AG20443 (cell line): ENCODE measurements around the gene COL11A2.
A peak's percentile ranks its signal among the peaks of the same experiment; 100 is the strongest.

ENCODE experiments used
- DNase-seq: peaks from one replicate; pipeline ENCODE4 v3.0.0; 2012; ENCODE audit warnings: low spot score, mixed read lengths

The COL11A2 gene

DNA sequence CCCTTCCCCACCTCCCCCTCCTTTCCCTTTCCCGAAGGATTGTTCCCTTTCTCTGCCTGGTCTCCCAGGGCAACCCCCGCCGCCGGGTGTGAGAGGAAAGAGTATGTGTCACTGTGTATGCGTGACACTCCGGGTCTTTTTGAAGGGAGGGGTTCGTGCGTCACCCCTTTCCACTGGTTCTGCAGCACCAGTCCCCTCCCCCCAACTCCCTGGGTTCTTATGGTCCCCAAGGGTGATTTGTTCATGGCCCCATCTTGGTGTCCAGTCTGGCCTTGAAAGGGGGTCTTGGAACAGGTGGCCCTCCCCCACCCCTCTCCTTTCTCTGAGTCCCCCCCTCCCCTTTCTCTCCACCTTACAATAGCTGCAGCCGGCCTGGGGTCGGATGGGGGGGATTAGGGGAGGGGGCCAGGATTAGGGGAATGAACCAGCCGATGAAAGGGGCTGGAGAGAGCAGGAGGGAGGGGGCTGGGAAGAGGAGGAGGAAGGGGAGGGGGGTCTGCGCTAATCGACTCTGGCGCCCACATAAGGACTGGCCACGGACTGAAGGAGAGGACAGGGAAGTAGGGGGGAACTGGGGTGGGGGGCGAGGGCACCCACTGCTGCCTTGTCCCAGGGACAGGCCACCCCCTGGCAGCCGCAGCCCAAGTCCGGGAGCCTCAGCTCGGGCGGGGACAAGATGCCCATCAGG is 14.7 kb upstream of the COL11A2 start:
- DNase-seq: peak; percentile 71

DNA sequence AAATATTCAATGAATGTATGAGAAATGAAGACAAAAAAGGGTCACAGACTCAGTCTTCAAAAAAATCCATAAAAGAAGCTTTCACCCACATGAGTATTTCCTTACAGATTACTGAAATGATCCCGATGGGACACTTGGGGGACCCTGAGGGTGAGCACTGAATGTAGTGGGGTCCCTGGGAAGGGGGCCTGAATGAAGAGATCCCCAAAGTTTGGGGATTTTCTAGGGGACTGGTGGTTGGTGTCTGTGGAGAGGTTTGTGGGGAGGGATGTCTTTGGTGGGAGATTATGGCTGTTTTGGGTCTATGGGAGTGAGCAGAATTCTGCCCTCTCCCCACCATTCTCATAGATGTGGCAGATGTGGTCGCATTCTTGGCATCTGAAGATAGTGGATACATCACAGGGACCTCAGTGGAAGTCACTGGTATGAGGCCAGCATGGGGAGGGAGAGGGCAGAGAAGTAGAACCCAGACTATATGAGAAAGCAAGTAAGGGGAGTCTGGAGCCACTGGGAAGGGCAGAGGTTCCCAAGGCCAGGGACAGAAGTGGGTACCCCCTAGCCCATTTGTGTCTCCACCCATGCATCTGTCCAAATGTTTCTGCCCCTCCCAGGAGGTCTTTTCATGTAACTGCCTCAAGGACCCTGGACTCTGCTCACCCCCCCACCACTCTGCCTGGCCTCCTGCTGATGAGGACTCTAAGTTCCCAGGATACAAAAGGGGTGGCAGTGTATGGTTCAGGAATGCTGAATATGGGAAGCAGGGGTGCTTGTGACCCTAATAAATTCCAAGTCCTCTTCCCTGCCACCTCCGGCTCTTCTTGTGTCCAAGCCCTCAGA is 14.0 kb upstream of the COL11A2 start:
- no peak for DNase-seq

DNA sequence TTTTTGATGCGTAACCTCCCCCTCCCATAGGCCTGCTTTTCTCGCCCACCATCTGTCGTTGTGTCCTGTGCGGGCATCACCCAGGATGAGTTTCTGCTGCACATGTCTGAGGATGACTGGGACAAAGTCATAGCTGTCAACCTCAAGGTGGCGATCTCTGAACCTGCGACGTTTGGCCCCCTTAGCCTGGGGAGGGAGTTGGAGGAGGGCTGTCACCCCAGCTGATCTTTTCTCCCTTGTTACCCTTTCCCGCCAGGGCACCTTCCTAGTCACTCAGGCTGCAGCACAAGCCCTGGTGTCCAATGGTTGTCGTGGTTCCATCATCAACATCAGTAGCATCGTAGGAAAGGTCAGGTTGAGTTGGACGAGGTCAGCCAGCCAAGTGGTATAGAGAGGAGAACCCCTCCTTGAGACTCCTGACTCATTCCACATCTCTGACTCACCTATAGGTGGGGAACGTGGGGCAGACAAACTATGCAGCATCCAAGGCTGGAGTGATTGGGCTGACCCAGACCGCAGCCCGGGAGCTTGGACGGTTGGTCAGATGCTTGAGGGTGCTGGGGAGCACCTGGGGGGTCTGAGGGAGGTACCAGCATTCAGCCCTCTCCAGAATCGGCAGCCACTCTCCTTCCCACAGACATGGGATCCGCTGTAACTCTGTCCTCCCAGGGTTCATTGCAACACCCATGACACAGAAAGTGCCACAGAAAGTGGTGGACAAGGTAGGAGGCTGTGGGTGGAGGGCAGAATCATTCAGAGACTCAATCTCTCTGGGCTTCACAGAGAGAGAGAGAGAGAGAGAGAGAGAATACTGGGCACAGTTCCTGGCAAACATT is 13.1 kb upstream of the COL11A2 start:
- no peak for DNase-seq

DNA sequence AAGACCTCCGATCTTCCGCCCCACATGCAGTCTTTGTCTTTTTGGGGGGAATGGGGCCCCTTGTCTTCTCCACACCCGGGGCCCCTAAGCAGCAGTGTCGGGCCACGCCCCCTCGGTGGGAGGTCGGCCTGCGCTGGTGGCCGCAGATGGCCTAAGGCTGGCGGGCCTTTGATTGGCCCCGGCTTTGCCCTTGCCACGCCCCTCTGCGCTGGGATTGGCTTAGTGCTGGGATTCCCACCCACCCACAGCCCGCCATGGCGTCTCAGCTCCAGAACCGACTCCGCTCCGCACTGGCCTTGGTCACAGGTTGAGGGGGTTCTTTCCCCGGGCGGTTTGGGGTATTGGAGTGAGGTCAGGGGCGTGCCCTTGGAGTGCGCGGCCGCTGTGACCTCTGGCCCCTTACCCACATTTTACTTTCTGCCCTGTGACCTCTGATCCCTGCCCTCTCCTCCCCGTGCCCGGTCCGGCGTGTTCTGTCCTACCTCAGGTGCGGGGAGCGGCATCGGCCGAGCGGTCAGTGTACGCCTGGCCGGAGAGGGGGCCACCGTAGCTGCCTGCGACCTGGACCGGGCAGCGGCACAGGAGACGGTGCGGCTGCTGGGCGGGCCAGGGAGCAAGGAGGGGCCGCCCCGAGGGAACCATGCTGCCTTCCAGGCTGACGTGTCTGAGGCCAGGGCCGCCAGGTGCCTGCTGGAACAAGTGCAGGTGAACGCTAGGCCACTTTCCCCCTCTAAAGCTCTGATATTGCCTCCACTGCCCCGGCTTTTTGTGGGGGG is 12.3 kb upstream of the COL11A2 start, which contains the start of gene HSD17B8:
HSD17B8 (plus strand) TSS at position 241 of the 776 bp plus-strand sequence; CDS start at position 255, 14 bp downstream.
- DNase-seq: peak; percentile 95

DNA sequence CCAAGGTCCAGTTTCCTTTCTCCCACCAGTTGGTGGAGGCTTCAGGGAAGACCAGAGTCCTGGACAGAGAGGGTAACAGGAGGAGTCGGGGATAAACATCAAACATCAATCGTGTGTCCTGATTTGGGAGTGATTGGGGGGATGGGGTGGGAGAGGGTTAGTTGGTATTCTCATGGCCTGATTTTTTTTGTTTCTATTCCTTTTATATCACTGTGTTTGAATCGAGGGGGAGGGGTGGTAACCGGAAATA is 11.8 kb upstream of the COL11A2 start:
- no peak for DNase-seq

DNA sequence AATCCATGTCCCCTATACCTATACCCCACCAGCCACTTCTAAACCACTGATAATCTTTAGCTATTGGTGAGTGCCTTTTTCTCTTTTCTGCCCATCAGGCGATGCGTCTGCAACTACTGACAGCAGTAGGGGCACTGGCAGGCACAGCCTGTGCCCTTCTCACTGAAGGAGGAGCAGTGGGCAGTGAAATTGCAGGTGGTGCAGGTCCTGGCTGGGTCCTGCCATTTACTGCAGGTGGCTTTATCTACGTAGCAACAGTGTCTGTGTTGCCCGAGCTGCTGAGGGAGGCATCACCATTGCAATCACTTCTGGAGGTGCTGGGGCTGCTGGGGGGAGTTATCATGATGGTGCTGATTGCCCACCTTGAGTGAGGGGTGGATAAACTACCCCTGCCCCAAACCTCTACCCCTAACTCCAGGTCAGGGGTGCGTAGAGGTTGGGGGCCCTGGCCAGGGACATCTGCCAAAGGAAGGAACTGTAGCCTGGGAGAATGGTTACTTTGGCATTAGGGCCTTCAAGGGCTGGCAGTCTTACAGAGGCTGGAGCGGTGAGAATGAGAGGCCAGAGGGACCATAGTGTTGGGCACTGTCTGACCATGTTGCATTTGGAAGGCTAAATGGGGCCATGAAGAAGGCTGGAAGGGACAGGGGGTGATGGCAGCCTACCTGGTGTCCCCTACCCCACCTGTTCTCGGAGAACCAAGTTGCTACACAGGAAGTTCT is 11.3 kb upstream of the COL11A2 start:
- no peak for DNase-seq

DNA sequence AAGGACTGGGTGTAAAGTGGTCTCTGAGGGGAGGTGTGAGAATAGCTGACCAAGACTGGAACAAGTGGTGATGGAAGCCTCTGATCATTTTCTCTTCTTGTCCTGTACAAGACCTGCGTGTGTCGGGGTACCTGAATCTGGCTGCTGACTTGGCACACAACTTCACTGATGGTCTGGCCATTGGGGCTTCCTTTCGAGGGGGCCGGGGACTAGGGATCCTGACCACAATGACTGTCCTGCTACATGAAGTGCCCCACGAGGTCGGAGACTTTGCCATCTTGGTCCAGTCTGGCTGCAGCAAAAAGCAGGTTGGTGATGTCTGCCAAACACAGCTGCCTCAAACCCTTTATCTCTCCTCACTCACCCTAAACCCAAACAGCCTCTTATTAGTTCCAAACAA is 10.5 kb upstream of the COL11A2 start:
- no peak for DNase-seq

DNA sequence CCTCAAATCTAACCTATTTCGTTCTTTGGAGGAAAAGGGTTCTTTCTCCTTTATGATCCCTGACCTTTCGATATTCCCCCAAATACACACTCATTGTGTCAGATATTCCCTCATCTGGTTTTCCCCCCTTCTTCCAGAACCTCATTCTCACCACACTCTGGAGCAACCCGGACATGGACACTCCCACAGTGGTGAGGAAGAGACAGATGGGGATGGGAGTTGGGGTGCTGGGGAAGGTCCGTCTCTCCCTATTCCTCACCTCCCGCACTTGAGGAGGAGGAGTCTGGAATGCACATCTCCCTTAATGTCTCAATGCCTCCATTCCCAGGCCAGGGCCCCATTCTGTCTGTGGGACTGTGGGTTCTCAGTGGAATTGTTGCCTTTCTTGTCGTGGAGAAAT is 9.7 kb upstream of the COL11A2 start:
- DNase-seq: no peak

DNA sequence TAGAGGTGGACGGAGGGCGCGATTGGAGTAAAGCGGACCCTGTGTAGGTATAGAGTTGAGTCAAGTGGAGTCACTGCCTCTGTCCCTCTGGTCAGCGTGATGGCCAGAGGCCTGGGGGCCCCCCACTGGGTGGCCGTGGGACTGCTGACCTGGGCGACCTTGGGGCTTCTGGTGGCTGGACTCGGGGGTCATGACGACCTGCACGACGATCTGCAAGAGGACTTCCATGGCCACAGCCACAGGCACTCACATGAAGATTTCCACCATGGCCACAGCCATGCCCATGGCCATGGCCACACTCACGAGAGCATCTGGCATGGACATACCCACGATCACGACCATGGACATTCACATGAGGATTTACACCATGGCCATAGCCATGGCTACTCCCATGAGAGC is 8.9 kb upstream of the COL11A2 start:
- DNase-seq: no peak

DNA sequence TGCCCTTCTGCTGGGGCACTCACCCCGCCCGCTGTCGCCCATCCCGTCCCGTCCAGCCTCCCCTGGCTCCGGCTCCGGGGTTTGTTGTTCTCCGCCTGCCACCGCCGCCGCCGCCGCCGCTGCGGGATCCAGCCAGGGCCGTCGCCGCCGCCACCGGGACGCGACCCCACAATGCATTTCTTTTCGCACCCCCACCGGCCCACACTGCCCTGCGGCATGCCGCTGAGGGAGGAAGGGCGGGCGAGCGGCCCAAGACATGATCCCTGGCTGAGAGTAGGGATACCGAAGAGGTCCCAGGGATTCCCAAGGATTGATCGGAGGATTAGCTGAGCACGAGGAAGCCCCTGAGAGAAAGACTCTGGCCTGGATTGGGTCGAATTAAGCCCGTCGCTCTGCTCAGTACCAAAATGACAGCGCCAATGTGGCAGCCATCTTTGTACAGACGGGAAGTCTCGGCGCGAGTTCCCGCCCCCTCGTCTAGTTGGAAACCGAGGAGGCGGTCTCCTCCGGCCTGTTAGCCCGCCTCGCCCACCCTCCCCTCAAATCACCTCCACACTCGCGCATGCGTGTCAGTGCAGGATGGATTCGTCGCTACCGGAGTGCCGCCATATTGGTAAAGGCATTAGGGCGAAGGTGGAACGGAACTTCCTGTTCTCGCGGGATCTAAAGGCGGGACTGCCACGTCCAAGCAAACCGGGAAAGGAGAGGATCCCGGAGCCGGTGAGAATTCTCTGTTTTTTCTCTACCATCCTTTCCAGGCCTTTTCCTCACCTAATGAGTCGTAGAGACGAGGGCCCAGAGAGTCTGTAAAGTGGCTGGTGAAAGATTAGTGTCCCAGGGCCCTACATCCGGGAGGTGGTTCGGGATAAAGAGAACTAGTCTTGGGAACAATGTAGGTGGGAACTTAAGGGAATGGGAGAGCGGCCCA is 8.2 kb upstream of the COL11A2 start, which contains the start of the genes RXRB and SLC39A7:
RXRB (minus strand) TSS at position 447 of the 928 bp plus-strand sequence; CDS start at position 258, 189 bp downstream.
SLC39A7 (plus strand) TSS at position 649 of the 928 bp plus-strand sequence. CDS start 379 bp downstream, outside the sequence.
- DNase-seq: peak; percentile 98

DNA sequence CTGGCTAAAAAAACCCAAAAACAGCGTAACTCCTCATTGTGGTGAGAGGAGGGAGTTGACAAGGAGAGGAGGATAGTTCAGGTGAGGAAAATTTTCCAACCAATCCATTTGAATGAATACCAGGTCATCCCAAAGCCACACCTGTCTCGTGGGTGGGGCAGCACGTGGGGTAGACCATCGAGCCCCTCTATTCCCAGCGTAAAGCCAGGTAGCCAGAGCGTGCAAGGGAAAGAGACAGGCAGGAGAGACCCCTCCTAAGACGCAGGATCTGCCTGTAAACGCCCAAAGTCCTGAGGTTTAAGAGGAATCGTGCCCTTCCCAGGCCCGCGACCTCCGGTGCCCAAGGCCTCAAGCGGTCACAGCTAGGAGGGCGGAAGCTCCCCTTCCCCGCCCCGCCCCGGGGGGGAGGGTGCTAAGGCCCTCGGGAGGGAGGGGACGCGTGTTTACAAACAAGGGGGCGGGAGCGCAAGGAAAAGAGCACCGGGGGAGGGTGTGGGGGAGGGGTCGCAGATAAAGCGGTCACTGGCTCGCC is 7.5 kb upstream of the COL11A2 start:
- DNase-seq: peak; percentile 67

DNA sequence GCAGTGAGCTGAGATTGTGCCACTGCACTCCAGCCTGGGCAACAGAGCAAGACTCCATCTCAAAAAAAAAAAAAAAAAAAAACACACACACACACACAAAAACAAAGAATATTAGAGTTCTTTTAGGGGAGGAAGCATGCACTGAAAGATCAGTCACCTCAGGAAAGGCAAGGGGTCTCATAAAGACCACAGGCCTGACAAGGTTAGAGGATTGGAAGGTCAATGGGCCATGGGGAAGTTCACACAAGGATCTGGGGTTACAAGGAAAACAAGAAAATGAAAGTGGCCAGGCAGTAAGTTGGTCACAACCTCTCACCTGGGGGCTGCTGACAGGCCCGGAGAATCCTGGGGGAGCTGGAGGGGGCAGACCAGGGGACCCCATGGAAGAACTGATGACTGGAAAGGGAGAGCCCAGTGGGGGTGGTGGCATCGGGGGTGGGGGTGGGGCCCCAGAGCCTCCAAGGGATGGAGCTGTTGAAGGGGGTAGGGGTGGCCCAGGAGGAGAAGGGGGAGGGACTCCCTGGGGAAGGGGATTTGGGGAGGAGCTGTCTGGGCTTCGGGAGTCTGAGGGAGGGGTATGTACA is 6.7 kb upstream of the COL11A2 start:
- no peak for DNase-seq

DNA sequence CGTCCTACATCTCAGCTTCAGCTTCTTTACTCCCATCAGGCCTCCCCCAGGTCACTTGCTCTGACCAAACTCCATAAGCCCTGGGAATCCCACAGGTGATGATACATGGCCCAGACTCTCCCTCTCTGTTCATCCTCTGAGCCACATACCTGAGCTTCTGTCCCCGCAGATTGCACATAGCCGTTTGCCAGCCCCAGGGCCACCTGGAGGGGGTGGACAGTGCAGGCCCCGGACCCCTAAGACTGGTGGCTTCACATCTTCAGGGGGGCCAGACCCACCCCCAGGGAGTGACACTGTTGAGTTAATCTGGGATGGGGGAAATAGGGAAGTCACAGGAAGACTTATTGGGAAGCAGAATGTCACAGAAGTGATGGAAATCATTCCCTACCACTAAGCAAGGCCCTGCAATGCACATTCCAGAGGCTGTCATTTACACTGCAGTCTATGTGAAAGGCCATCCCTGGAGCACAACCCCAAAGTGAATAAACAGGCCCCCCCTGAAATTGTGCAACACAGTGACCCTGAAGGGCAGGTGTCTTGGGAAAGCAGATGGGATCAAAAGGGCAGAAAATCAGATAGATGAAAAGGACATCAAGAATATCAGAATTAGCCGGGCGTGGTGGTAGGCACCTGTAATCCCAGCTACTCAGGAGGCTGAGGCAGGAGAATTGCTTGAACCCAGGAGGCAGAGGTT is 6.0 kb upstream of the COL11A2 start:
- no peak for DNase-seq

DNA sequence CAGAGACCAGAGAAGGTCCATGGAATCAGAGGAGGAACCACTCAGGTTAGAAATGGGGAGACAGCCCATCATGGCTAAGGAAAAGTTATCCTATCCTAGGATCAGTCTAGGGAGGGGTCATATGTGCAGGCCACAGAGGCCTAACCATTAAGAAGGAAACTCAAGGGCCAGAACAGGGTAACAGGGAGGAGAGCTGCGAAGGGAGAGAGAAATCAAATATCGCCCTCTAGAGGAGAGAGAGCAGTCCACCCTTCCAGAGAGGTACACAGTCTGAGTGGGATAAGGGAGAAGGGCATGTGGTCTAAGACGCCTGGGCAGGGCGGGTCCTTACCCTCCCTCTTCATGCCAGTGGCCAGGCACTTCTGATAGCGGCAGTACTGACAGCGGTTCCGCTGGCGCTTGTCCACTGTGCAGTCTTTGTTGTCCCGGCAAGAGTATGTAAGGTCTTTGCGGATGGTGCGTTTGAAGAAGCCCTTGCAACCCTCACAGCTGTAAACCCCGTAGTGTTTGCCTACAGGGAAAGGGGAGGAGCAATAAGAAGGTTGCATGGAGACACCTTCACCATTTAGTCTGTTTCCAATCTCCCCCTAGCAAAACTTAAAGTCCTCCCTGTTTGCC is 5.3 kb upstream of the COL11A2 start:
- peak; percentile 80 for DNase-seq

DNA sequence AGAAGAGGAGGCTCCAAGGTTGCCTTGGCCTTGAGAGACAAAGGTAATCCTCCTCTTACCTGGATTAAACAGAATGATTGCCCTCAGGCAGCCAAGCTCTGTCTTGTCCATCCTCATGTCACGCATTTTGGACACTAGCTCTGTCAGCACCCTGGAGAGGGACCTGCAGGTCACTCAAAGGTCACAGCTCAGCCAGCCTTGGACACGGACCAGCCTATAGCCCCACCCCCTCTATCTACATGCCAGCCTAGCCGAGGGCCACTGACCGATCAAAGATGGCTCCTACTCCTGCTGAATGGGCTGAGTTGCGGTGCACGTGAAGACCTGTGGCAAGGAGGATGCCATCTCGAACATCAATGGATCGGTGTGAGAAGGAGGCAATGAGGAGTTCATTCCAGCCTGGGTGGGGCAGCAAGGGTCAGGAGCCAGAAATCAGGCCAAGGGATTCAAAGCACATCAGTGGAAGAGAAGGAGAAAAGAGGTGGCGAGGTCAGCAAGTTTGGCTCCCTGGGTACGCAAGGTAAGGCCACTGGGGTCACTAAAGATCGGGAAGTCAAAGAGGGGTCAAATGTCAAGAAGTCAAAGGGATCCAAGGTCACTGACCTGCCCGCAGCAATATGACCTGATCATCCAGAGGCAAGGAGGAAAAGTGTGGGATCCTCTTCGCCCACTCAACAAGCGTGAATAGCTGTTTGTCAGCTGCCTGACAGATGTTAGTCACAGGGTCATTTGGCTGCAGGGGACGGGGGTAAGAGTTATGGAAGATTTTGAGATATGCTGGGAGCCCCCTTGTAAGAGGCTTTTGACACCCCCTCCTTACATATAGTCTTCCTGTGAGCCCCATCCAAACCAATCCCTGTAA is 3.3 kb upstream of the COL11A2 start:
- no peak for DNase-seq

DNA sequence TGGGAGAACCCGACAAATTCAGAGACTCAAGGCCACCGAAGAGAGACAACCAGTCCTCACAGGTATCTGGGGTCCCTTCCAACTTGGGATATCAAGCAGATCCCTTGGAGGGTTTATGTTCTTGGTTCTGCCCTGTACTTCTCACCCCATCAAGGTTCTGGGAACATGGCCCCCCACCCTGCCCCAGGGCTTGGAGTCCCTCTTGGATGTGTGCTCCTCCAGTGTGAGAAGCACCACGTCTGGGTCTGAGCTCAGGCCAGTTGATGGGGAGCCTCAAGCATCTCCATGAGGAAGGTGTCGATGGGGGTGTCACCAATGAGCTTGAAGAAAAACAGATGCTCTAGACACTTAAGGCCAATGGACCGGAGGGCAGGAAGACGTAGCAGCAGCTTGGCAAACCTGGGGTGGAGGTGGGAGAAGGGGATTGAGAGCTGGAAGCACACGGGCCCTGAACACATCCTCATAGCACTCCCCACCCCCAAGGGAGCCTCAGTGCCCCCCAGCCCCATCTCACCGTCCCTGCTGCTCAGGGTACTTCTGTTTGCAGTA is 2.2 kb upstream of the COL11A2 start:
- no peak for DNase-seq

DNA sequence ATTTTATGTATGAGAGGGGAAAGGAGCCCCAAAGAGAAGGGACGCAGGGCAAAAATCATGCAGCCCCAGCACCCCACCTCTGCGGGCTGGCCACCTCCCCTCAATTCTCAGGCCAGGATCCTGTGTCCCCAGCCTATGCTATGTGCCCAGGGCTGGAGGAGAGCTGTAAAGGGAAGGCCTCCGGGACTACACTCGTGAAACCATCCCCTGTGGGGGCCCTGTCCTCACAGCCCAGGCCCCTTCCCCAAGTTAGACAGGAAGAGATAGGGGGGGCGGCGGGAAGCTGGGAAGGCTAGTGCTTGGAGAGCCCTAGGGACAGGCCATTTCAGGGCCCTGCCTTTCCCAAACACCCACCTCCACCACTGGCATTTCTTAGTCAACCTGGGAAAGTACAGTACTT is 1.4 kb upstream of the COL11A2 start:
- DNase-seq: no peak
